ENCODE results near the gene DOCK1.
A peak's percentile ranks its signal among the peaks of the same experiment; 100 is the strongest.

The DOCK1 gene

DNA sequence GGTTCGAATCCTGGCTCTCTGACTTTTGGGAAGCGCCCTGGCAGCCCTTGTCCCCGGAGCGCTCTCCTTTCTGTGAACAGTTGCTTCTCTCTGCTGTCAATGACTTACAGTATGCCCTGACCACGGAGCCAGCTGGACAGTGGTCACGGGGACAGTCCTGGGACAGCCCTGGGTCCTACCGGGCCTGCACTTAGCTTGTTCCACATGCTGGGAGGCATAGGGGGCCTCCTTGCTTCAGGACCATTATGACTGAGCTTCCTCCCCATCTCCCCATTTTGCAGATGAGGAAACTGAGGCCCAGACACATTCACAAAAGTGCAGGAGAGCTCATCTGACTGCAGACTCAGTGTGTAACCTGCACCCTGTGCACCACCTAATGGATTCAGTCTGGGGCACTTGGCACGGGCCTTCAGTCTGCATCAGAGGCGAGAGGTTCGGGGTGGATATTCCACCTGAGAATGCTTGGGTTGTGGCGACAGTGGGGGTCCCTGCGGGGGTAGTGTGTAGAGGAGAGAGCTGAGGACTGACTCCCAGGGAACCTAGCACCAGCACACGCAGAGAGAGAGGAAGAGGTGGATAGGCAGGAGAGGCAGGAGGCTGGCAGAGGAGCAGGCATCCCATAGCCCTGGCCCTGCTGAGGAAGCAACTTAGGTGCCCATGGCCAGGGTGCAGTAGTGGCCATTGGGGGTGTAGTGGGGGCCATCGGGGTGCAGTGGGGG, 1.6 kb downstream of the DOCK1 start:
- Mint-ChIP-seq H3K4me1 (peaks cover 29% of the 10 kb centered on the region), H3K9me3 (no peaks in the 10 kb centered on the region), H3K4me3 (peak overlapping the region; percentile 89), H3K27me3 (ENCODE audit: low read depth, poor library complexity) (peaks cover 6% of the 10 kb centered on the region), H3K27ac (no peak overlapping the region), H3K36me3 (ENCODE audit: low read depth) (peaks cover 34% of the 10 kb centered on the region)
- TF ChIP-seq, protein P1, sequence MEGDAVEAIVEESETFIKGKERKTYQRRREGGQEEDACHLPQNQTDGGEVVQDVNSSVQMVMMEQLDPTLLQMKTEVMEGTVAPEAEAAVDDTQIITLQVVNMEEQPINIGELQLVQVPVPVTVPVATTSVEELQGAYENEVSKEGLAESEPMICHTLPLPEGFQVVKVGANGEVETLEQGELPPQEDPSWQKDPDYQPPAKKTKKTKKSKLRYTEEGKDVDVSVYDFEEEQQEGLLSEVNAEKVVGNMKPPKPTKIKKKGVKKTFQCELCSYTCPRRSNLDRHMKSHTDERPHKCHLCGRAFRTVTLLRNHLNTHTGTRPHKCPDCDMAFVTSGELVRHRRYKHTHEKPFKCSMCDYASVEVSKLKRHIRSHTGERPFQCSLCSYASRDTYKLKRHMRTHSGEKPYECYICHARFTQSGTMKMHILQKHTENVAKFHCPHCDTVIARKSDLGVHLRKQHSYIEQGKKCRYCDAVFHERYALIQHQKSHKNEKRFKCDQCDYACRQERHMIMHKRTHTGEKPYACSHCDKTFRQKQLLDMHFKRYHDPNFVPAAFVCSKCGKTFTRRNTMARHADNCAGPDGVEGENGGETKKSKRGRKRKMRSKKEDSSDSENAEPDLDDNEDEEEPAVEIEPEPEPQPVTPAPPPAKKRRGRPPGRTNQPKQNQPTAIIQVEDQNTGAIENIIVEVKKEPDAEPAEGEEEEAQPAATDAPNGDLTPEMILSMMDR (IDR thresholded peaks at IDR 0.05): no peak
- no peak for DNase-seq

DNA sequence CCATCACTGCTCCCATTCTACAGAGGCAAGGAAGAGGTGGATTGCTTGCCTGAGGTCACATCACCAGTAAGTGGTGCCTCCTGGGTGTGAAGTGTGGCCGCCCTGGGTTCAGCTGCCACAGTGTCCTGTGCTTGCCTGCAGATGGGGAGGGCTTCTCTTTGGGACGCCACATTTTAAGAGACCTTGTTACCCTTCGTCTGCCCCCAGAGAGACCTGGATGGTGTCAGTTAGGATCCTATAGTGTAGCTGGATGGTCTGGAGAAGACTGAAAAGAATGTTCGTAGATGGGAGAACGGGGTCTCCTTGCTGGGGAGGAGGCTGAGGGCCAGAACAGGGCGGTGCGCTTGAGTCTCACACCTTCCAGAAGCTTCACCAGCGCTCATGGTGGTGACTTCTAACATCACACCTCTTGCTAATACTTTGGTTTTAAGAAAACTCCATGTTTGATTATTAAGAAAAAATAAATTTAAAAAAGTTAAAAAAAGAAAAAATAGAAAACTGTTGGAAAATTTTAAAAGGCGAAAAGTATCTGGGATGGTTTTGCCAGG, 2.3 kb downstream of the DOCK1 start:
- H3K27me3 Mint-ChIP-seq (ENCODE audit: low read depth, poor library complexity): peaks cover 6% of the 10 kb centered on the region
- TF ChIP-seq, protein P1 (IDR thresholded peaks at IDR 0.05): no peak
- no peaks in the 10 kb centered on the region for H3K9me3 Mint-ChIP-seq
- H3K4me3 Mint-ChIP-seq: peak overlapping the region; percentile 9
- H3K4me1 Mint-ChIP-seq: peaks cover 29% of the 10 kb centered on the region
- peaks cover 30% of the 10 kb centered on the region for H3K36me3 Mint-ChIP-seq (ENCODE audit: low read depth)
- DNase-seq: no peak
- no peak overlapping the region for H3K27ac Mint-ChIP-seq

DNA sequence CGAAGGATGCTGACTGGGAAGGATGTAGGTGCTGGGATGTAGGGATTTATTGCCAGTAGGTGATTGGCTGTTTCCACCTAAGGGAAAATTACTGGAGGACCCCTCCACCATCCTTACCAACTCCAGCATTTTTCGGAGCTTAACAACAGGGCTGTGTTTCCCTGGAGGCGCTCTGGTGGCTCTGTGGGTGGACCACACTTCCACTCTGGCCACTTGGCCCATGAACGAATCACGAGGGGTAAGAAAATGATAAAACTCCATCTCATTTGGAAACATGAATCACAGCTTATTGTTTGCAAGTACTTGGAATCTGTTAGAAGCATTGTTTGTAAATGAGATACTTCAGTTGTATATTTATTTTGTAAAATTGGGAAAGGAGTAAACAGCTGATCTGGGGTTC, 3.0 kb downstream of the DOCK1 start:
- peaks cover 28% of the 10 kb centered on the region for H3K36me3 Mint-ChIP-seq (ENCODE audit: low read depth)
- H3K9me3 Mint-ChIP-seq: no peaks in the 10 kb centered on the region
- H3K4me3 Mint-ChIP-seq: no peak overlapping the region
- peaks cover 6% of the 10 kb centered on the region for H3K27me3 Mint-ChIP-seq (ENCODE audit: low read depth, poor library complexity)
- peaks cover 29% of the 10 kb centered on the region for H3K4me1 Mint-ChIP-seq
- TF ChIP-seq, protein P1 (IDR thresholded peaks at IDR 0.05): no peak
- no peak for DNase-seq
- H3K27ac Mint-ChIP-seq: no peak overlapping the region

DNA sequence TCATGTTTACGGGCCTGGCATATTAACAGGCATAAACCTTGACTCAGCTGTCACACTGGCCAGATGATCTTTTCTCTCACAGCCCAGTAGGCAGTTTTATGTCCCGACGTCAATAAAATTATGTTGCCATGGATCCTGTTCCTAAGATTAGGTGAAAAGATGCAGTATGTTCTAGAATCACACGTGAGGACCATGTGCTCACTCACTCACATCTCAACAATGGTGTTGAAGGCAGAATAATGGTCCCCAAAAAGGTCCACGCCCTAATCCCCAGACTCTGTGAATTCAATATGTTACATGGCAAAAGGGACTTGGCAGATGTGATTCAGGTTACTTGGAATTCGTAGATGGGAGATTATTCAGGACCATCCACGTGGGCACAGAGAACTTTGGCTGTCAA, 3.5 kb downstream of the DOCK1 start:
- no peak for DNase-seq
- Mint-ChIP-seq H3K4me3 (no peak overlapping the region), H3K27ac (no peak overlapping the region), H3K9me3 (no peaks in the 10 kb centered on the region), H3K27me3 (ENCODE audit: low read depth, poor library complexity) (peaks cover 6% of the 10 kb centered on the region), H3K36me3 (ENCODE audit: low read depth) (peaks cover 23% of the 10 kb centered on the region), H3K4me1 (peaks cover 29% of the 10 kb centered on the region)
- TF ChIP-seq, protein P1 (IDR thresholded peaks at IDR 0.05): no peak

DNA sequence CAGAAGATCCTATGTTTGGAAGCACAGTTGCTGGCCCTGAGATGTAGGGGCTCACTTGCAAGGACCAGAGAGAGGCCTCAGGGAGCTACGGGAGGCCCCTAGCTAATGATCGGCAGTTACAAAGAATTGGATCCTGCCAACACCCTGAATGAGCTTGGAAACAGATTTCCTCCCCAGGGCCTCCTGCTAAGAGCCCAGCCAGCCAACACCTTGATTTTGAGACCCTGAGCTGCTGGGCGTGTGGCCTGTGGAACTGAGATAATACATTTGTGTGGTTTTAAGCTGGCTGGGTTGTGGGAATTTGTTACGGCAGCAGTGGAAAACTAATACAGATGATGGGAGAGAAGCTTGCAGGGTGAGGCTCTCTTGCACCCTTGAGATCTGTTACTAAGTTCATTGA, 3.9 kb downstream of the DOCK1 start:
- Mint-ChIP-seq H3K4me1 (peaks cover 27% of the 10 kb centered on the region), H3K27ac (no peak overlapping the region), H3K4me3 (no peak overlapping the region), H3K27me3 (ENCODE audit: low read depth, poor library complexity) (peaks cover 6% of the 10 kb centered on the region), H3K36me3 (ENCODE audit: low read depth) (peaks cover 25% of the 10 kb centered on the region), H3K9me3 (peaks cover 4% of the 10 kb centered on the region)
- no peak for DNase-seq
- TF ChIP-seq, protein P1 (IDR thresholded peaks at IDR 0.05): no peak

DNA sequence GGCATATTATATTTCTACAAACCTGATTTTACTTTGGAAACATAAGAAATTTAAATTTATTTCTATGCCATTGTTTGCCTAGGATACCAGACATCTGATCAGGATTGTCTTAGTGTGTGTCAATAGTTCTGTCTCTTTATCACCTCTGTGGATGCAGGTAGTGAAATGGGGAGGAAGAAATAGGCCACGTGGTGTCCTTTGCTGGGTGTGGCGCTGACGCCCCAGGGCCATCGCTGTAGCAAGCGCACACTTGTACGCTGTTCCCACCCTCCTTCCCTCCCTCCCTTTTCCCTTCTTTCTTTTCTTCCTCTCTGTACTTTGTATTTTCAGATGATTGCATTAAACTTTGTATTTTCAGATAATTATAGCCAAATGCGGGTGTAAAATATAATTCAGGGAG, 5.0 kb downstream of the DOCK1 start:
- peaks cover 29% of the 10 kb centered on the region for H3K36me3 Mint-ChIP-seq (ENCODE audit: low read depth)
- TF ChIP-seq, protein P1 (IDR thresholded peaks at IDR 0.05): no peak
- H3K4me1 Mint-ChIP-seq: peaks cover 20% of the 10 kb centered on the region
- no peak for DNase-seq
- no peak overlapping the region for H3K4me3 Mint-ChIP-seq
- peaks cover 6% of the 10 kb centered on the region for H3K27me3 Mint-ChIP-seq (ENCODE audit: low read depth, poor library complexity)
- H3K27ac Mint-ChIP-seq: no peak overlapping the region
- H3K9me3 Mint-ChIP-seq: peaks cover 8% of the 10 kb centered on the region

Measured in nephron progenitor cell (in vitro differentiated cells).